Measurements from ENCODE around the gene TTC34. TPM values are rescaled to one million over a fixed set of nuclear protein-coding genes. Genes with fewer than 3 reads are reported as not detected.

The TTC34 gene
- total RNA-seq, 2 donors from 2014 or later = under 0.01 to 0.52 TPM

- Histone ChIP-seq H3K4me3 (no peak overlapping the region), H3K27ac (no peak overlapping the region), H3K27me3 (peaks cover 0 to 13% of the 10 kb centered on the region in 2 donors), H3K9me3 (no peaks in the 10 kb centered on the region), H3K36me3 (replicated peaks in 1 of 2; ENCODE audit: insufficient read depth in 1 of 2, low read depth in 2 of 2) (no peaks in the 10 kb centered on the region), H3K4me1 (no peaks in the 10 kb centered on the region)
- TF ChIP-seq POLR2A (IDR thresholded peaks at IDR 0.05) = no peak
- TF ChIP-seq, protein P1, sequence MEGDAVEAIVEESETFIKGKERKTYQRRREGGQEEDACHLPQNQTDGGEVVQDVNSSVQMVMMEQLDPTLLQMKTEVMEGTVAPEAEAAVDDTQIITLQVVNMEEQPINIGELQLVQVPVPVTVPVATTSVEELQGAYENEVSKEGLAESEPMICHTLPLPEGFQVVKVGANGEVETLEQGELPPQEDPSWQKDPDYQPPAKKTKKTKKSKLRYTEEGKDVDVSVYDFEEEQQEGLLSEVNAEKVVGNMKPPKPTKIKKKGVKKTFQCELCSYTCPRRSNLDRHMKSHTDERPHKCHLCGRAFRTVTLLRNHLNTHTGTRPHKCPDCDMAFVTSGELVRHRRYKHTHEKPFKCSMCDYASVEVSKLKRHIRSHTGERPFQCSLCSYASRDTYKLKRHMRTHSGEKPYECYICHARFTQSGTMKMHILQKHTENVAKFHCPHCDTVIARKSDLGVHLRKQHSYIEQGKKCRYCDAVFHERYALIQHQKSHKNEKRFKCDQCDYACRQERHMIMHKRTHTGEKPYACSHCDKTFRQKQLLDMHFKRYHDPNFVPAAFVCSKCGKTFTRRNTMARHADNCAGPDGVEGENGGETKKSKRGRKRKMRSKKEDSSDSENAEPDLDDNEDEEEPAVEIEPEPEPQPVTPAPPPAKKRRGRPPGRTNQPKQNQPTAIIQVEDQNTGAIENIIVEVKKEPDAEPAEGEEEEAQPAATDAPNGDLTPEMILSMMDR (IDR thresholded peaks at IDR 0.05) = peak; percentile 47 to 66 (median 54)
- ATAC-seq = no peak
- peak; percentile 40 to 62 (median 56) for DNase-seq
- 11 to 25% methylated on average over 14 to 27 of the region's 27 CpGs for WGBS, 2 donors
- intact Hi-C loops (cut with DNase I) = loop anchor here (5.0 kb wide), 1 partner anchor 369 kb away; no protein-coding TSS in a partner anchor
Measured at GRCh38 chr1:2786329-2787162, 14.9 kb downstream of the TTC34 start.

- WGBS, 2 donors = 59 to 61% methylated on average over 11 to 20 of the region's 23 CpGs
- H3K9me3 ChIP-seq = no peaks in the 10 kb centered on the region
- DNase-seq (peak; percentile 1 to 9 (median 6)), ATAC-seq (no peak)
- peaks cover 0 to 13% of the 10 kb centered on the region in 2 donors for H3K27me3 ChIP-seq
- no peaks in the 10 kb centered on the region for H3K36me3 ChIP-seq (replicated peaks in 1 of 2; ENCODE audit: insufficient read depth in 1 of 2, low read depth in 2 of 2)
- H3K4me3 ChIP-seq = no peak overlapping the region
- no peaks in the 10 kb centered on the region for H3K4me1 ChIP-seq
- intact Hi-C loops (cut with DNase I) = loop anchor here (5.0 kb wide), 1 partner anchor 368 kb away; no protein-coding TSS in a partner anchor
- no peak overlapping the region for H3K27ac ChIP-seq
- no peak for TF ChIP-seq POLR2A (IDR thresholded peaks at IDR 0.05)
- TF ChIP-seq, protein P1 (IDR thresholded peaks at IDR 0.05) = no peak
Measured at GRCh38 chr1:2785631-2786328, 15.7 kb downstream of the TTC34 start.

- Histone ChIP-seq H3K36me3 (replicated peaks in 1 of 2; ENCODE audit: insufficient read depth in 1 of 2, low read depth in 2 of 2) (no peaks in the 10 kb centered on the region), H3K4me3 (no peak overlapping the region), H3K4me1 (no peaks in the 10 kb centered on the region), H3K9me3 (no peaks in the 10 kb centered on the region), H3K27ac (no peak overlapping the region), H3K27me3 (peaks cover 0 to 13% of the 10 kb centered on the region in 2 donors)
- intact Hi-C loops (cut with DNase I) = loop anchor here (5.0 kb wide), 1 partner anchor 368 kb away; no protein-coding TSS in a partner anchor
- no peak for ATAC-seq
- TF ChIP-seq, protein P1 (IDR thresholded peaks at IDR 0.05) = no peak
- TF ChIP-seq POLR2A (IDR thresholded peaks at IDR 0.05) = no peak
- 62 to 67% methylated on average over 7 to 18 of the region's 19 CpGs for WGBS, 2 donors
- peak in 2 of 4 donors; percentile 5 to 8 for DNase-seq
Measured at GRCh38 chr1:2784854-2785630, 16.5 kb downstream of the TTC34 start.

DNA sequence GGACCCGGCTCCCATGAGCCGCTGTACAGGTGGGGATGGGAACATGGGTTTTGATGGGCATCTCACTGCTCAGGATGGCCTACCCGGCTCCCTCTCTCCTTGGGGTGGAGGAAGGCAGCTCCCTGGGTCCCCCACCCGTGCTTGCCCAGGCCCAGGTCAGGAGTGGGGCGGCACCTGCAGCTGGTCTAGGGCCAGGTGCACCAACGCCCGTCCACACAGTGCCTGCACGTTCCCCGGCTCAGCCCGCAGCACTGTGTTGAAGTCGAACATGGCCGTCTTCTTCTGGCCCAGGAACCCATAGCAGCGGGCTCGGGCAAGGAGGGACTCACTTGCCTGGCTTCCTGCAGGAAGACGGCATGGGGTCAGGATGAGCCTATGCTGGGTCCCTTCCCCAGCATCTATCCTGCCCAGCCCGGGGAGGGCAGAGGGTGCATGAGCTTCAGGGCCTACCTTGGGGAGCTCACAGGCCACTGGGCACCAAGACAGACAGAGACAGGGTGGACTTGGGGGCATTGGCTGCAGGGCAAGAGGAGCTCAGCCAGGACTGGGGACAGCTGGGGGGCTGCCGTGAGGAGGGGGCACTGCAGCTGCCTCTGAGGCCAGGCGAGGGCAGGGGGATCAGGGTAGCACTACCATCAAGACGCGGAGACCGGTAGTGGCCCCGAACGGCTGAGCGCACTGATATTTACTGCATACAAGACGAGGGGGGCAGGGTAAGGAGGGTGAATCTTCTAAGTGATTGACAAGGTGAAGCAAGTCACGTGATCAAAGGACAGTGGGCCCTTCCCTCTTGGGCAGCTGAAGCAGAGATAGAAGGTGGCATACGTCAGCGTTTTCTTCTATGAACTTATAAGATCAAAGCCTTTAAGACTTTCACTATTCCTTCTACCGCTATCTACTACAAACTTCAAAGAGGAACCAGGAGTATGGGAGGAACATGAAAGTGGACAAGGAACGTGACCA, 17.8 kb downstream of the TTC34 start:
- peak in 2 of 4 donors; percentile 1 to 8 for DNase-seq
- no peak for ATAC-seq
- peaks cover 0 to 13% of the 10 kb centered on the region in 2 donors for H3K27me3 ChIP-seq

More for the DNA sequence above, 17.8 kb downstream of the TTC34 start:
- no peaks in the 10 kb centered on the region for H3K36me3 ChIP-seq (replicated peaks in 1 of 2; ENCODE audit: insufficient read depth in 1 of 2, low read depth in 2 of 2)
- no peak for TF ChIP-seq POLR2A (IDR thresholded peaks at IDR 0.05)
- H3K27ac ChIP-seq = no peak overlapping the region
- 74 to 78% methylated on average over 15 to 29 of the region's 30 CpGs for WGBS, 2 donors
- no peak overlapping the region for H3K4me3 ChIP-seq
- no peaks in the 10 kb centered on the region for H3K9me3 ChIP-seq
- no peaks in the 10 kb centered on the region for H3K4me1 ChIP-seq
- intact Hi-C loops (cut with DNase I) = no loop called here
